ENCODE results near the gene ILKAP.

The ILKAP gene

GRCh38 chr2:238137885-238138284 is 65.6 kb downstream of the ILKAP start:
- DNase-seq (ENCODE audit: low read depth in 2 of 2), result no peak

DNA sequence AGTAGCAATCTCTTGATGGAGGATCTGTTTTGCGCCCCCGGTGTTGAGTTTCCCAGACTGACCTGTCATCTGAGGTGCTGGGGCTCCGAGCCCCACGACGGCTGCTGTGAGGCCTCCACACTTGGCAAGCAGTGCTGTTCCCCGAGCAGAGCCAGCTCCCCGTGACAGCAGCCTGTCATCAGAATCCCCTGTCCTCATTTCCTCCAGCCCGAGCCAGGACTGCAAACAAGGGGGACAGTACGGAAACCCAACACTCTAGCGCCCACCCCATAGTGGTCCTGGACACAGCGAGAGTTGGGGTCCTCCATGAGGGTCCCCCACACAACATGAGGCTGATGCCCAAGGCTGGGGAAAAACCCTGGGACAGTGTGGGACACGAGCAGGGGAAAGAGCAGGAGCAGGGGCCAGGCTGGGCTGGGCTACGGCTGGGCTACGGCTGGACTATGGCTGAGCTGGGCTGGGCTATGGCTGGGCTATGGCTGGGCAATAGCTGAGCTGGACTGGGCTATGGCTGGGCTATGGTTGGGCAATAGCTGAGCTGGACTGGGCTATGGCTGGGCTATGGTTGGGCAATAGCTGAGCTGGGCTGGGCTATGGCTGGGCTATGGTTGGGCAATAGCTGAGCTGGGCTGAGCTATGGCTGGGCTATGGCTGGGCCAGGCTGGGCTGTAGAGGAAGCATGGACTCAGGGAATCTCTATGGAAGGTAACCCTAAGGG is 66.5 kb downstream of the ILKAP start:
- DNase-seq (ENCODE audit: low read depth in 2 of 2), result no peak

GRCh38 chr2:238135601-238136150 is 67.8 kb downstream of the ILKAP start:
- DNase-seq (ENCODE audit: low read depth in 2 of 2), result no peak

- DNase-seq (ENCODE audit: low read depth in 2 of 2), result no peak
Measured at GRCh38 chr2:238134393-238134785, 69.1 kb downstream of the ILKAP start.

- no peak for DNase-seq (ENCODE audit: low read depth in 2 of 2)
Measured at GRCh38 chr2:238133499-238134392, 69.7 kb downstream of the ILKAP start.

DNA sequence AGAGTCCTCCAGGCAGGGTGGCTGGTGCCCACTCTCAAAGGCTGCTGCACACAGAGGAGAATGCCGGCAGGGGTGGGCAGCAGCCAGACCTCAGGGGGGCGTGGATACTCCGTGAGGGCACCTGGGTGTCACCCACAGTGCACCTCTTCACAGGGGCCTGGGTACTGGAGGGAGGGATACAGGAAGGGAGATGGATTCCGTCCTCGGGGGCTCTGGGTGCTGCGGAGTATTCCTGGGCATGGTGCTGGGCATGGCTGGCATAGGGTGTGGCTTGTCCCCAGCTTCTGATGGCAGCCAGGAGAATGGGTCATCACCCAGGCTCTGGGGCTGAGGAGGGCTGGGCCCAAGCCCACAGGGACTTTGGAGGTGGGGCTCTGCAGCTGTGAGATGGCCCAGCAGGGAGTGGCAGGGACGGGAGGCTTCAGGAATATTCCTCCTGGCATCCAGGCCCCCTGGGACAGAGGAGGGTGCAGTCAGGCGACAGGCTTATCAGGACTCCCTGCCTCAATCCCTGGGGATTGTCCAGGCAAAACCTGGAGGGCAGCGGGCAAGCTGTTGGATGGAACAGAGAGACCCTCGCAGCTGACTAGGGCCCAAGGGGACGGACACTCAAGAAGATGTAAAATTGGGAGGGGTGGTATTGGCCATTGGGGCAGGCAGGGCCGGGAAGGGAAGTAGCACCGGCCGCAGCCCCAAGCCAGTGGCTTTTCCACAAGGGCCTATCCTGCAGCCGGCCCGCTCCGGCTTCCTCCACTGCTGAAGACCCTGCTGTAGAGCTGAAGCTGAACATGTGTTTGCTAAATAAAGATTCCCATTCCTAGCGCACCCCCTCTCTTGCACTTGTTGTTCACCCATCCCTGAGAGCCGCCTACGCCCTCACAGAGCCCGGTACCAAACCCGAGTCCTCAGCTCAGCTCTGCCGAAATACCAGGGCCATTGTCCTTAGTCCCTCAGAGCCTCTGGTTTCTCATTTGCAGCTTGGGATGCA is 70.7 kb downstream of the ILKAP start:
- DNase-seq (ENCODE audit: low read depth in 2 of 2), result no peak

- DNase-seq (ENCODE audit: low read depth in 2 of 2), result no peak
Measured at GRCh38 chr2:238131761-238132462, 71.6 kb downstream of the ILKAP start.

DNA sequence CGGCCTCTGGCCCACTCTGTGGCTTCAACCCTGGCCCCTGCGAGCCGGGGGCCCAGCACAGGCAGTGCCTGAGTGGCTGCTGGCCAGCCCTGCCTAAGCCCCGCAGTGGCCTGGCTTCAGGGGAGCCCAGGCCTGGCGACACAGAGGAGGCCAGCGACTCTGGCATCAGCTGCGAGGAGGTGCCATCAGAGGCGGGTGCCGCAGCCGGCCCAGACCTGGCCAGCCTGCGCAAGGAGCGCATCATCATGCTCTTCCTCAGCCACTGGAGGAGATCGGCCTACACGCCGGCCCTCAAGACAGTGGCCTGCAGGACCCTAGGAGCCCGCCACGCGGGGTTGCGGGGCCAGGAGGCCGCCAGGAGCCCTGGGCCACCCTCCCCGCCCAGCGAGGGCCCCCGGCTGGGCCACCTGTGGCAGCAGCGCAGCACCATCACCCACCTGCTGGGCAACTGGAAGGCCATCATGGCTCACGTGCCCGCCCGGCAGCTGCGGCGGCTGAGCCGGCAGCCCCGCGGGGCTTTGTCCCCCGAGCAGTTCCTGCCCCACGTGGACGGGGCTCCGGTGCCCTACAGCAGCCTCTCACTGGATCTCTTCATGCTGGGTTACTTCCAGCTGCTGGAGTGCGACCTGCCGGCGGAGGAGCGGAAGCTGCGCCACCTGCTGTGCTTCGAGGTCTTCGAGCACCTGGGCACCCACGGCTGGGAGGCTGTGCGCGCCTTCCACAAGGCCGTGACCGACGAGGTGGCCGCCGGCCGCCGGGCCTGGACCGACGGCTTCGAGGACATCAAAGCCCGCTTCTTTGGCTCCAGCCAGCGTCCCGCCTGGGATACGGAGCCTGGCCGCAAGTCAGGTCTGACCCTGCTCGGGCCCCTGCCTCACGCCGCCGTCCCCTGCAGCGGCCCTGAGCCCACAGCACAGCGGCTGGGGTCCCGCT is 72.5 kb downstream of the ILKAP start:
- no peak for DNase-seq (ENCODE audit: low read depth in 2 of 2)

- DNase-seq (ENCODE audit: low read depth in 2 of 2), result no peak
Measured at GRCh38 chr2:238130111-238130695, 73.3 kb downstream of the ILKAP start.

DNA sequence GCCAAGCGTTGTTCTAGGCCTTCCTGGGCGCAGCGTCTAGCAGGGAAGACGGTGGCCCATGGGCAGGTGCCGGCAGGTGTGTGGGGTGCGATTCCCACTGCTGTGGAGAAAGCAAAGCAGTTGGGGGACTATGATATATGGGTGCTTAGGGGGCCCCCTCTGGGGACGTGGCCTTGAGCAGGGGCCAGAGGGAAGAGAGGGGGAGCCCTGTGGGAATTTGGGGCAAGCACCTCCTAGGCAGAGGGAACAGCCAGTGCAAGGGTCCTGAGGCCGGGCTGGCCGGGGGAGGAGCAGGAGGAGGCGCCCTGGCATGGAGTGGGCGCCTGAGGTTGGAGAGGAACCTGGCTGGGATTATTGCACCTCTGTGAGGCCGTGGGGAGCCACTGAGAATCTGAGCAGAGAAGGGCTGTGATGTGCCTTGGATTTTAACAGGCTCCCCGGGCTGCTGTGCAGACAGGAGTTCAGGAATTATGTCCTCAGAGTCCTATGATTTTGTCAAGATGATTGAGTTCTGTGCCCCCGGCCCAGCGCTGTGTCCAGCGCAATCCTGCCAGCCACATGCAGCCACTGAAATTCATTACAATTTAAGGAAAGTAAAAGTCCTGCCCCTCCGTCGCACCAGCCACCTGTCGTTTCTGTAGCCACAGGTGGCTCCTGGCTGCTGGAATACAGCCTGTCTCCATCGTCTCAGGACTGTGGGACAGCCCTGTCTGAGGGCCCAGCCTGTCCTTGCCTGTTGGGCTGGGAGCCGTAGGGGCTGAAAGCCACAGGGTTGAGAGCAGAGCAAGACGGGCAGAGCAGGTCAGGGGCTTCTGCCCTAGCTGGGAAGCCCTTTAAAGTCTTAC is 74.1 kb downstream of the ILKAP start:
- DNase-seq (ENCODE audit: low read depth in 2 of 2), result no peak

DNA sequence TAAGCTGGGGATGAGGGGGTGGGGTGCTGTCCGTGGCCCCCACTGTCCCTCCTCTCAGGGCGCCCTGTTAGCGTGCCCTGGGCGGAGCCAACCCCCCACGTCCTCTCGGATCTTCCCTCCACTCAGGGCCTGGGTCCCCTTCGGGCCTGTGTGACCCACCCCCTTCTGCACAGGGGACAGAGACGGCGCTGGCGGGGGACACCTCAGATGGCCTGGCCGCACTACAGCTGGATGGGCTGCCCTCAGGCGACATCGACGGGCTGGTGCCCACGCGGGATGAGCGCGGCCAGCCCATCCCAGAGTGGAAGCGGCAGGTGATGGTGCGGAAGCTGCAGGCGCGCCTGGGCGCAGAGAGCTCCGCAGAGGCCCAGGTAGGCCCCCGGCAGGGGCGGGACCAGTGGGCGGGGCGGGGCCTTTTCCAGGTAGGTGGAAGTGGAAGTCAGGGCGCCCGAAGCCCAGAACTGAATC is 74.9 kb downstream of the ILKAP start:
- no peak for DNase-seq (ENCODE audit: low read depth in 2 of 2)

DNA sequence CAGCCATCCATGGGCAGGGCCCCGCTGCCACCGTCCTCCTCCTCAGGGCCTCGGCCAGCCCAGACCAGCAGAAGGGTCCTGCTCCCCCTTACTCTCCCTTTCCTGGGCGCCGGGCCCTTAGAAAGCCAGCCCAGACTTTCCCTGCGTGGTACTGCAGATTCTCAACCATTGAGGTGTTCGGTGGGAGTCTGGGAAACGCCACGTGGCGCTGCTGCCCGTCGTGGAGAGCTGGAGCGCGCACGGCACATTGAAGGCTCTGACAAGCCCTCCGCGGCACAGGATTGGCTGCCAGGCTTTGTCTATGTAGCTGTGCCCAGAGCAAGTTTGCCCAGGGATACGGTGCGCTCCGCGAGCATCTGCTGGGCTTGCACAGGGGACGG is 75.4 kb downstream of the ILKAP start:
- DNase-seq (ENCODE audit: low read depth in 2 of 2), result no peak

DNA sequence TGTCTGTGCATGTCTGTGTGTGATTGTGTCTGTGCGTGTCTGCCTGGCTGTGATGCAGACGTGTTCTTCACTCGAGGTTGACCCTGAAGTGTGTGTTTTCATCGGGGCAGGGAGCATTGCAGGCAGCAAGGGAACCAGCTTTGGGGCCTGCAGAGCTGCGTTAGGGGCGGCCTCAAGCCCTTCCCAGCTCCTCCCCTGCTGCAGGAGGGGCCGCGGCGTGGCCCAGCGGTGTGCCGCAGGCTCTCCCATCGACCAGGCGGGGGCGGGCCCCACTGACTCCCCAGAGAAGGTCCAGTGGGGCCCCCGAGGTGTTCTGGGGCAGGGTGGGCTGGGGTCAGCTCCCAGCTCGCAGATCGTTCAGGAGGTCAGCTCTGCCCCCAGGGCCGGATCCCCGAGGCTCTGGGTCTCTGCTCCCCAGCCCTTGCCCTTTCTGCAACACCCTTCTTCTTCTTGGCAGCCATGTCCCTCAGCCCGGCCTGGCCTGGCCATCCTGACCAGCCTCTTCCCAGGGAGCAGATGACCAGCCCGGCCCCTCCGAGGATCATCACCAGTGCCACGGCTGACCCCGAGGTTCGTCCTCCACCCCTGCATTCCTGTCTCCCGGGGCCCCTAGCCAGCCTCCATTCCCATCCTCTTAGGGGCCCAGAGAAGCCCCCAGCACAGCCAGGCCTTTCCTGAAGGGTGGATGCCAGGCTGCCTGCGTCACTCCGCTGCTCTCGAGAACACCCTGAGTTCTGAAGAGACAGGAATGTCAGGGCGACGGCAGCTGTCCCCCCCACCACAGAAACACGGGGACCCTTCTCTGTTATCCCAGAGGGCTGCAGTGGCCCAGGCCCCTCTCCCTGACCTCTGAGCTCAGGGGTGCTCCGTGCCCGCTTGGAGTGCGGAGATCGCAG is 76.1 kb downstream of the ILKAP start:
- DNase-seq (ENCODE audit: low read depth in 2 of 2), result no peak

GRCh38 chr2:238126775-238127164 is 76.7 kb downstream of the ILKAP start:
- DNase-seq (ENCODE audit: low read depth in 2 of 2), result no peak

DNA sequence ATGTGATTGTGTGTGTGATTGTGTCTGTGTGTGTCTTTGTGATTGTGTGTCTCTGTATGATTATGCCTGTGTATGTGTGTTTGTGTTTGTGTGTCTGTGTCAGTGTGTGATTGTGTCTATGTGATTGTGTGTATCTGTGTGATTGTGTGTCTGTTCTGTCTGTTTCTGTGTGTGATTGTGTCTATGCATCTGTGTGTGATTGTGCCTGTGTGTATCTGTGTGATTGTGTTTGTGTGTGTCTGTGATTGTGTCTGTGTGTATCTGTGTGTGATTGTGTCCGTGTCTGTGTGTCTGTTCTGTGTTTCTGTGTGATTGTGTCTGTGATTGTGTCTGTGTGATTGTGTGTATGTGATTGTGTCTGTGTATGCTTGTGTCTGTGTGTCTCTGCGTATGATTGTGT is 77.2 kb downstream of the ILKAP start:
- DNase-seq (ENCODE audit: low read depth in 2 of 2), result no peak

- DNase-seq (ENCODE audit: low read depth in 2 of 2), result no peak
Measured at GRCh38 chr2:238125127-238125885, 78.2 kb downstream of the ILKAP start.

Data from stimulated activated CD8-positive, alpha-beta memory T cell treated with anti-CD3 and anti-CD28 coated beads, Interleukin-2, amount 100 ng/mL, for 1 hour (primary cell).